Neural progenitor cell (in vitro differentiated cells): ENCODE results near the gene CALN1.

ENCODE experiments used
- EZH2 ChIP-seq: fragments of 200-600 bp; sonication (generic); IDR thresholded peaks from 2 replicates; pipeline ENCODE4 v1.6.1; 2017; ENCODE audit warnings: antibody characterized with exemption, mild to moderate bottlenecking, moderate library complexity
- TF ChIP-seq, protein P1 (sequence below): fragments of 200-600 bp; sonication (generic); IDR thresholded peaks from 2 replicates; pipeline ENCODE4 v1.5.1; 2017; ENCODE audit warnings: antibody characterized with exemption, mild to moderate bottlenecking

DNA sequence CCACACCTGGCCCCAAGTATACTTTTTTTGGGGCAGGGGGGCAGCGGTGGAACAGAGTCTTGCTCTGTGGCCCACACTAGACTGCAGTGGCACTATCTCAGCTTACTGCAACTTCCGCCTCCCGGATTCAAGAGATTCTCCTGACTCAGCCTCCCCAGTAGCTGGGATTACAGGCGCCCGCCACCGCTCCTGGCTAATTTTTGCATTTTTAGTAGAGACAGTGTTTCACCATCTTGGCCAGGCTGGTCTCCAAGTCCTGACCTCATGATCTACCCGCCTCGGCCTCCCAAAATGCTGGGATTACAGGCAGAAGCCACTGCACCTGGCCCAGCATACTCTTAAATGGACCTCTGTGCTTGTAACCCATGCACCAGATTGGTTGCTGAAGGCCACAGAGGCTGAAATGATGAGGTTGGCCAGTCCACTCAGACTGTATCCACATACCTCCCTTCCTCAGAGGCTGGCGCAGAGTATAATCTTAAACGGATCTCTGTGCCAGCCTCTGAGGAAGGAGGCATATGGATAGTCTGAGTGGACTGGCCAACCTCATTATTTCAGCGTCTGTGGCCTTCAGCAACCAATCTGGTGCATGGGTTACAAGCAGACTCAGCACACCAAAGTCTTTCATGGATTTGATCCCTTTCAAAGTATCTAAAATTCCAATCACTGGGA is 3.0 kb downstream of the CALN1 start:
- TF ChIP-seq, protein P1, sequence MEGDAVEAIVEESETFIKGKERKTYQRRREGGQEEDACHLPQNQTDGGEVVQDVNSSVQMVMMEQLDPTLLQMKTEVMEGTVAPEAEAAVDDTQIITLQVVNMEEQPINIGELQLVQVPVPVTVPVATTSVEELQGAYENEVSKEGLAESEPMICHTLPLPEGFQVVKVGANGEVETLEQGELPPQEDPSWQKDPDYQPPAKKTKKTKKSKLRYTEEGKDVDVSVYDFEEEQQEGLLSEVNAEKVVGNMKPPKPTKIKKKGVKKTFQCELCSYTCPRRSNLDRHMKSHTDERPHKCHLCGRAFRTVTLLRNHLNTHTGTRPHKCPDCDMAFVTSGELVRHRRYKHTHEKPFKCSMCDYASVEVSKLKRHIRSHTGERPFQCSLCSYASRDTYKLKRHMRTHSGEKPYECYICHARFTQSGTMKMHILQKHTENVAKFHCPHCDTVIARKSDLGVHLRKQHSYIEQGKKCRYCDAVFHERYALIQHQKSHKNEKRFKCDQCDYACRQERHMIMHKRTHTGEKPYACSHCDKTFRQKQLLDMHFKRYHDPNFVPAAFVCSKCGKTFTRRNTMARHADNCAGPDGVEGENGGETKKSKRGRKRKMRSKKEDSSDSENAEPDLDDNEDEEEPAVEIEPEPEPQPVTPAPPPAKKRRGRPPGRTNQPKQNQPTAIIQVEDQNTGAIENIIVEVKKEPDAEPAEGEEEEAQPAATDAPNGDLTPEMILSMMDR = no peak
- TF ChIP-seq EZH2 = no peak
